HG02610 (cell line): ENCODE measurements around the gene MATN1.
A peak's percentile ranks its signal among the peaks of the same experiment; 100 is the strongest.

ENCODE experiments used
- ATAC-seq: cut with Tn5 transposase; IDR thresholded peaks from one replicate; pipeline ENCODE4 v1.9.1; 2021; ENCODE audit warnings: mild to moderate bottlenecking, moderate library complexity; ENCODE audit not compliant: unreplicated experiment

Gene MATN1

GRCh38 chr1:30719406-30720270 lies 3.7 kb downstream of the MATN1 start:
- ATAC-seq, result no peak

DNA sequence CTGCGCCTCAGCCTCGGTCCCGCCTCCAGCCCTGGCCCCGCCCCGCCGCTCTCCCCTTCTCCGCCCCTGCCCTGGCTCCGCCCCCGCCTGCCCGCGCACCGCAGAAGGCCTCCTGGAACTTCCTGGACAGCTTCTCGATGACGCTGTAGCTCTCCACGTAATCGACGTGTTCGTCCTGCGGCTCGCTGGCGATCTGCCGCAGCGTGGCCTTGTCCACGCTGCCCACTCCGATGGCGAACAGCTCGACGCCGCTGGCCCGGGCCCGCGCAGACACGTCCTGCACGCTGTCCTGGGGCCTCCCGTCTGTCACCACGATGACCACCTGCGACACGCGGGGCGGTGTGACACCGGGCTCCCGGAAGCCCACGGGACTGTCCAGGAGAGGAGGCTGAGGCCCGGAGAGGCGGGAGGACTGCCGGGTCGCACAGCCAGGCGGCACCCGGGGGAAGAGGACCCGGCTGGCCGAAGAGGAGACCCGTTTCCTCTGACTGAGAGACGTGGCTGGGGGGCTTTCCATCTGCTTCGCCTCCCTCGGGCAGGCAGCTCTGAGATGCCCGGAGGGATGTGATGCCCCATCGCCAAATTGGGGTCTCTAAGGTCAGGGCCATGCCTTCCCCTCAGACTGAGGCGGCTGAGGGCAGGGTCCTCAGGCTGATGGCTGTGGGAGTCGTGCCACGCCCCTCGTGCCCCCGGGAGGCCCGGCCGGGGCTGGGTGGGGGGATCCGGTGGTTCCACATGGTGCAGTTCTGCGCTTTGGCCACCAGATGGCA lies 4.6 kb downstream of the MATN1 start:
- peak; percentile 45 for ATAC-seq

GRCh38 chr1:30718091-30718635 lies 5.2 kb downstream of the MATN1 start:
- ATAC-seq, result peak; percentile 85

DNA sequence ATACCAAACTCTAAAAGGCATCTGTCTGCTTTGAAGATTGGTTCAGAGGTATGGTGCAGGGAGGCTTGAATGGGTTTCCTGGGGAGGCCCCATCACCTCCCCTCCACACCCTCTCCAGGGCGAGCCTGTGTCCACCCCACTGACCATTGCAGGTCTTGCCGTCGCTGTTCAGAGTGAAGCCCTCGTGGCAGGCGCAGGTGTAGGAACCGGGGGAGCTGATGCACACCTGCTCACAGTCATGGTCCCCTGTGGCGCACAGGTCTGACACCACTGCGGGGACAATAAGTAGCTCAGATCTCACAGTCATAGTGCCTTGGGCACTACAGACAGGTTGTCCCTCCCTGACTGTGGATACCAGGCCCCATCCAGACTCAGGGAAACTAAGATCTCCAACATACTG lies 6.7 kb downstream of the MATN1 start:
- ATAC-seq, result no peak

DNA sequence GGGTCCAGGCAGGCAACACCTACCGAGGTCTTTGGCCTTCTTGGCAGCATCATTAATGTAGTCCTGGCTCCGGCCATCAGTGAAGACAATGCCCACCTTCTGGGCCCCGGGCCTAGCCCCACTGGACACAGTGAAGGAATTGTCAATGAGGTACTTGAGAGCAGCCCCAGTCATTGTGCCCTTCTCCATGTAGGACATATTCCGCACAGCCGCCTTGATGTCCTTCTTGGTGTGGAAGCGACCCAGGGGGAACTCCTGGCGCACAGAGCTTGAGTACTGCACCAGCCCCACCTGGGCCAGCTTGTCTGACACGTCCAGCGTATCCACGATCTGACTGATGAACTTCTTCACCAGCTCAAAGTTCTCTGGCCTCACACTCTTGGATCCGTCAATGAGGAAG lies 7.5 kb downstream of the MATN1 start:
- no peak for ATAC-seq

DNA sequence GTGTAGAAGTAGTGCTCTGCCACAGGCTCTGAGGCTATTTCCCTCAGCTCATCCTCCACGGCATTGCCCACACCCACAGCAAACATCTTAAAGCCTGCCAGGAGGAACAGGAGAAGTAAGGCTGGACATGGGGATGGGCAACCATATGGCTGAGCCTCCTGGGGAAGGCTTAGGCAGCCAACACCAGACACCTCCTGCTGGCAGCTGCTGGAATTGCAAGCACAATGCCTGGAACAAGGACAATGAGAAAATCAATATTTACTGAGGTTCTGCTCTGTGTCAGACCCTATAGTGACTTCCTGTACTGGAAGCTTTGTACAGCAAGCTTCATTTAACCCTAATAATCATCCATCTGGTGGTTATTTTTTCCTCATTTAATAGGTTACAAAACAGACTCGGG lies 8.2 kb downstream of the MATN1 start:
- ATAC-seq, result no peak

DNA sequence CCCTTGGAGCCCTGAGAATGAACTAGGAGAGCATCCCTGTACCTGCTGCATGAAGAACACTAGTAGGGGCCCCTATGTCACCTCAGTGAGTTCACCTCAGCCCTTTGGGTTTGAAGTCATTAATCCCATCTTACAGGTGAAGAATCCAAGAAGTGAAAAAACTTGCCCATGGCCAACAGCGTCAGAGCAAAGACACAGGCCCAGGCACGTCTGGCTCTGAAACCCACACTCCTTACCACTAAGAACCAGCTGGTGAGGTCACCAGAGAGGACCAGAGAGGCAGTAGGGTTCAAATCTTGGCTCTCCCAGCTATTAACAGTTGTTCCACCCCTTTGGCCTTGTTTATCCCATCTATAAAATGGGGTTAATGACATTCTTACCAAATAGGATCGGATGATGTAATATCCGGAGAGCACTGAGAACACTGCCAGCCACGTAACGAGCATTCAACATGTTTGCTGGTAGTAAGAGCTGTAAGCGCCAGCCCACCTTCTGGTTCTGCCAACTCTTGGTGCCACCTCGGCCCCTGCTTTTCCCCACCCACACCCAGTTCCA lies 8.8 kb downstream of the MATN1 start:
- no peak for ATAC-seq

GRCh38 chr1:30714025-30714424 lies 9.4 kb downstream of the MATN1 start:
- no peak for ATAC-seq

DNA sequence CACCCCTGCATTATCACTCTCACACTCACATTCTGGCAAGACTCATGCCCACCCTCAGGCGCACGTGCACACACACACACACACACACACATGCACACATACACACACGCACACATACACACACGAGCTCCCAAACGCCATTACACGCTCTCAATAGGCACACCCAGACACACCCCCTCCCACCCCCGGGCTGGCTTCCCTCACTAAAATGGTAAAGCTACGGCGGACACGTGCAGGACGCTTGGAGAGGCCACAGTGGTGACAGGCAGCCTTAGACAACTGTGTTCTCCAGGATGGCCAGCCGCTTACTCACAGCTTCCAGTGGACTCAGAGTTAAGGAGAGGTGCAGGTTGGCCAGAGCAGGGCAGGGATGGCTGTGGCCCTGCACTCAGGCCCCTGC lies 10.1 kb downstream of the MATN1 start:
- ATAC-seq, result no peak

DNA sequence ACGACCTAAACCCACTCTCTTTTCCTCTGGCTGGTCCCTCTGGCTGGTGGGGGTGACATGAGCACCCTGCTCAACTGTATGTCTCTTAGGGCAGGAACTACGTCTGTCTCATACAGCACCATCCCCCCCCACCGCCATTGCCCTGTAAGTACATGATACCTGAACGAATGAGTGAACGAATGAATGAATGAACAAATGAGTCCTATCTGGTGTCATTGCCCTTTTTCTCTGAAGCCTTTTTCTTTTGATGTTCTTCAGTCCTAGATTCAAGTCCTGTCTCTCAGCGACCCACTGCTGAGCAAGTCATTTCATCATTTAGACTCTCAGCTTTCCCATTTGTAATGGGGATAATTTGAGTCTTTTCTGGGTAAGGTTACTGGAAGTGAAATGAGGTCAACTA lies 10.8 kb downstream of the MATN1 start:
- no peak for ATAC-seq

DNA sequence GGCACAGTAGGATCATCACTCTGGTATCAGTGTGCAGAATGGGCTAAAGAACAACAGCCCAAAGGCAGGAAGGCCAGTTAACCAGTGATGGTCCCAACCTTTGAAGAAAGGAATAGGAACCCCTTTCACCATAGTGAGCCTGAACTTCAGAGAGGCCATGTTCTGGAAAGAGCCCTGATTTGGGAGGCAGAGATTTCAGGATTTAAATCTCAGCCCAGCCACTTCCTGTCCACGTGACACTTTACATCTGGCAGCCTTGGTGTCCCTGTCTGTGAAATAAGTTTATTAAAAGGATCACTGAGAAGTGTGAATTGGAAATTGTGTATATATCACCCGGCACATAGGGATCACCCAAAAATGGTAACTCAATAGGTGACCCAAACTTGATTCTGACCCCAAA lies 13.0 kb downstream of the MATN1 start:
- no peak for ATAC-seq

GRCh38 chr1:30708361-30708728 lies 15.0 kb downstream of the MATN1 start:
- no peak for ATAC-seq

DNA sequence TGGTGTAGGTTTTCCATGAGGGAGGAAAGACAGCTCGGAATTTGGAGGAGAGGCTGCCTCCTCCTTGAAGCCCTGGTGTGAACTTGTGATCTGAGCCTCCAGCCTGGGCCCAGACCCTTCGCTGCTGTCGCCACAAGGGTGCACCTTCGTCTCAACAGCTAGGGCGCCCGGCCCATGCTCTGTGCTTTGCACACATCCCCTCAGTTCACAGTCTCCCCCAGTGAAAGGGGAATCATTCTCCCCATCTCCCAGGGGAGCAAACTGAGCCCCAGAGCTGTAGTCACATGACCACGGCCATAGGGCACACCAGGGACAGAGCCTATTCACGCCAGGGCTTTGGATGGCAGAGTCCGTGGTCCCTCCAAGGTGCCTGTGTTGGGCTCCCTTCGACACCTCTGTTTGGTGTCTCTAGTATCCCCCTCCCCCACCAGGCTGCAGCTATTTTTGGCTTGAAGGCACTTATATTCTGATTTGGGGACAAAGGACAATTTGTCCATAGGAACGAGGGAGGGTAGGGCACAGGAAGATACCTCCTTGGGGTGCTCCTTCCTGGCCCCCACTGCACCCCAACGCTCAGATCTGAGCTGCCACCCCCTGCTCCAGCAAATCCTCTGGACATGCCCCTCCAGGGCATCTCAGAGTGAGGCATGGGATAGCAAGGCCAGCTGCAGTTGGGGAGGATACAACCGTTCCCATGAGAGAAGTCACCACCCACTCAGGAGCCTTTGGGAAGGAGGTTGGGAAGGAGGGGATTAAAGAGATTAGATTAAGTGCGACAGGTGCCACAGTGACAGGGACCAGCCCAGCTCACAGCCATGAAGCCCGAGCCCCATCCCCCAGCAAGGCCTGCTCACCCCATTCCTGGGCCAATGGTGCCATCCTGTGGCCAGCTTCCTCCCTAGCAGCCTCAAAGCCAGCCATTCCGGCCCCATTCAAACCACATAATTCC lies 15.7 kb downstream of the MATN1 start:
- ATAC-seq, result no peak

DNA sequence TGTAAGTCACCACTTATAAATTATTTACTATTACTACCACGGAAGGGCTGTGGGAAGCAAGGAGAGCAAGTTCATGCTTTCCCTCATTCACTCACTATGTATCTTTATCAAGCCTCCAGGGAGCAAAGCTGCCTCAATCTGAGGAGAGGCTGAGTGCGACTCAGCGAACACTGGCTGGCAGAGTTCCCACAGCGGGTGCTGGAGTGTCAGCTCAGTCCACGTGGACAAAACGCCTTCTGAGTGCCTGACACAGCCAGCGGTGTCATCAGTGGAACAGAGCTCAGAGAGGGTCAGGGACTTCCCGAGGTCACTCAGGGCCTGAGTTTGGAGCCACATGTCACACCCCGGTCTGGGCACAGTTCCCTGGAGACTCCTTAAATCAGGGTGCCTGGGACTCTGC lies 16.9 kb downstream of the MATN1 start:
- ATAC-seq, result no peak

DNA sequence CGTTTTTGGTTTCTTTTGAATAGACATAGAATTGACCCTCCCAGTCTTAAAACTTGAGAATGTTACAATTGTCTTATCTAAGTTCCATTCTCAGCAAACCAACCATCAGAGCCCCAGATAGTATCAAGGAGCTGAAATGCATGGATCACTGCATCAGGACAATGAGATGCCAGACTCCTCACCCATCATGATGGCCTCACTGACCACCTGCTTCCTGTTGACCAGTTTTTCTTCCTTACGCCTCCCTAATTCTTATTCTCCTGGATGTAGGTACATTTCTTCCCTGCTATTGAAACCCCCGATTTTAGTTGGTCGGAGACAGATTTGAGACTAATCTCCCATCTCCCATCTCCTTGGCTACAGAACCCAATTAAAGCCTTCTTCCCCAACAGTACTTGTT lies 17.7 kb downstream of the MATN1 start:
- ATAC-seq, result no peak

- ATAC-seq, result no peak
Observed at GRCh38 chr1:30704765-30705509, 18.4 kb downstream of the MATN1 start.

DNA sequence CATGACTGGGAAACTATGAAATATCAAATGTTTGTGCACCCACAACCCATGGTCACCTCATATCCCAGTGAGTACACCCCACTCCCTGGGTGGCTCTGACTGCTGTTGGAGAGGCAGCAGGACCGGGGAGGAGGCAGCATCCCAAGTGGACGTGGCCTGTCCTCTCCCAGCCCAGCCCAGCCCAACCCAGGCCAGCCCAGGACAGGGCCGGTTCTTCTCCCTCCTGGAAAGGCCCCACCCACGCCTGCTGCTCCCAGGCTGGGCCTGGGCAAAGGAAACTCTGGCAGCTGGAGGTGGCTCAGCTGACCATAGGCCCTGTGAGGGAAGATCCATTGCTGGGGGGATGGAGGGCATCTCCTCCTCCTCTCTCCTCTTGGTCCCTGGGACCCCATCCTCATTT lies 19.1 kb downstream of the MATN1 start:
- no peak for ATAC-seq

- ATAC-seq, result no peak
Observed at GRCh38 chr1:30702823-30703222, 20.6 kb downstream of the MATN1 start.

- no peak for ATAC-seq
Observed at GRCh38 chr1:30701258-30701633, 22.1 kb downstream of the MATN1 start.
